HFF-Myc (cell line): ENCODE results near the gene PTPRC.

Source experiments
- DNase-seq: peaks from one replicate; pipeline ENCODE4 v3.0.0-alpha.2; 2011; ENCODE audit warnings: low read depth; ENCODE audit errors: extremely low read depth
- H3K4me3 ChIP-seq: replicated peaks from 2 replicates; pipeline ENCODE4 v1.5.1; 2011; ENCODE audit warnings: low read depth, mild to moderate bottlenecking, control low read depth, low read length
- CTCF ChIP-seq: IDR thresholded peaks from 2 replicates; pipeline ENCODE4 v1.5.1; 2012; ENCODE audit warnings: mild to moderate bottlenecking, low read depth, low read length, control low read depth; ENCODE audit errors: missing control alignments

PTPRC gene

GRCh38 chr1:198677871-198678270 lies 39.0 kb downstream of the PTPRC start:
- no peak overlapping the region for H3K4me3 ChIP-seq
- TF ChIP-seq CTCF = no peak
- DNase-seq = no peak

- TF ChIP-seq CTCF = no peak
- no peak overlapping the region for H3K4me3 ChIP-seq
- DNase-seq = no peak
Observed at GRCh38 chr1:198678301-198678836, 39.5 kb downstream of the PTPRC start.

GRCh38 chr1:198678901-198679329 lies 40.1 kb downstream of the PTPRC start:
- no peak for DNase-seq
- TF ChIP-seq CTCF = no peak
- no peak overlapping the region for H3K4me3 ChIP-seq

- H3K4me3 ChIP-seq = no peak overlapping the region
- no peak for DNase-seq
- TF ChIP-seq CTCF = no peak
Observed at GRCh38 chr1:198679535-198680173, 40.8 kb downstream of the PTPRC start.

- no peak for TF ChIP-seq CTCF
- no peak for DNase-seq
Observed at GRCh38 chr1:198680174-198680875, 41.5 kb downstream of the PTPRC start.

GRCh38 chr1:198681252-198681651 lies 42.4 kb downstream of the PTPRC start:
- no peak overlapping the region for H3K4me3 ChIP-seq
- no peak for DNase-seq
- no peak for TF ChIP-seq CTCF

More at GRCh38 chr1:198680174-198680875, 41.5 kb downstream of the PTPRC start:
- no peak overlapping the region for H3K4me3 ChIP-seq
